ENCODE data around the gene TSPAN4.

The TSPAN4 gene

DNA sequence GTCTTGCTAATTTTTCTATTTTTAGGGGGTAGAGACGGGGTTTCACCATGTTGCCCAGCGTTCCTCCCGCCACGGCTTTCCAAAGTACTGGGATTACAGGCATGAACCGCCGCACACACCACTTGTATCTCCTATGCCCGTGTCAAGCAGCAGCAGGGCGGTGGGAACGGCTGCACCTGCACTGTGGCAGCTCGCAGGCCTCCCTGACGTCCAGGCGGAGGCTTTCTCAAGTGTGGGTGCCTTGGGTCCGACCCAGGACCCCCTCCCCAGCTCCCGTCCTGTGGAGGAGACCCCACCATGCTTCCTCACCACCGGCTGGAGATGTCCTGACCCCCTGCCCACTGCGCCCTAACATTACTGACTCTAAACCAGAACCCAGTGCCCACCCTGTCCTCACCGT, 25.7 kb downstream of the TSPAN4 start:
- DNase-seq: no peak

DNA sequence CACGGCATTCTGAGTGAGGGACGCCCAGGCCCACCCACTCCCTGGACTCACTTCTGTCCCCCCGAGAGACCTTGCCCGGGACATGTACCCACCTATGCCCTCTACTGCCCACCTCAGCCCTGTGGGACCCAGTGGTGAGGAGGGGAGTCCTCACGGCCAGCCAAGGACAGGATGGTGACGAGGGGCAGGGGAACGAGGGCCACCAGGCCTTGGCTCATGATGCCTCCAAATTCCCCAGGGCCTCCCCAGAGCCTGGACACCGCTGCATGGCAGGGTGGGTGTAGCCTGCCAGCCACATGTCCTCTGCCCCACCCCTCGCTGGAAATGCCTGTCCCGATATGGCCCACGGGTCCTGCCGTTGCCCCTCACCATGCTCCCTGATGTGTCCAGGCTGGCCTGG, 26.1 kb downstream of the TSPAN4 start:
- no peak for DNase-seq

DNA sequence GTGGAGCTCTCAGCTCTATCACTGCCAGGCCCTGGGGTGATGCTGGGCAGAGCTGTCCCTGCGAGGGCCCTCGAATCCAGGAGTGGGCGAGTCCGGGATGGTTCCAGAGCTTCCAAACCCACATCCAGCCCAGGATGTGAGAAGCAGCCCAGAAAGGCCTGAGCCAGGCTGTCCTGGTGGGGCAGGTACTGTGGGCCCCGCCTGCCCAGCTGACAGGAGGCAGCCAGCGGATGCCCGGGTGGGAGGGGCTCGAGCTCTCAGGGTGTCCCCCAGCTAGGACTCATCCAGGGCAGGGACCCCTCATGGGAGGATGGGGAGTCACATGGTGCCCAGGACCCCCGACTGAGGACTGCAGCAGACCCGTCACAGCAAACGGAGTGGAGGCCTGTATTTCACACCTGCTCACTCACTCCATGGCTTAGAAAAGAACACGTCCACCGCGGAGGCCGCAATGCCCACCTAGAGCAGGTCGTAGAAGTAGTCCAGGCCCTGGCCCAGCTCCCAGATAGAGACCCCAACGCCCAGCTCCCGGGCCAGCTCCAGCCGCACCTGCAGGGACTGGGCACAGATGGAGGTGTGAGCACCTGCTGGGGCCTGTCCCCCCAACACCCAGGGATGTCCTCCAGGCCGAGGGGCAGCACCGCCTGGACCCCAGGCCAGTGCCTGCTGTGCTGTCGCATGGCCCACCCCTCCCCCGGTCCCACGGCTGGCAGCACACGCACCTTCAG, 26.9 kb downstream of the TSPAN4 start:
- no peak for DNase-seq

DNA sequence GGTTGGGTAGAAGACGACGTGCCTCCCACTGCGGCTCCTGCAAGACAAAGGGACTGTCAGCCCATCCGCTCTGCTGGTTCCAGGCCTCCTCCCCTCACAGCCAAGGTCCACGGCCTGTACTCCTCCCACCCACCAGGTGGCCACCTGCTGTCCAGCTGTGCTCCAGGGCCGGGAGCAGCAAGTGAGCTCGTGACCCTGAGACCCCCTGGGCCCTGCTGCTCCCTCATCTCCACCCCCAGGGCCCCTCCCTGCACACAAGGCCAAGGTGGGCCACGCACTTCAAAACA, 27.4 kb downstream of the TSPAN4 start:
- no peak for DNase-seq

DNA sequence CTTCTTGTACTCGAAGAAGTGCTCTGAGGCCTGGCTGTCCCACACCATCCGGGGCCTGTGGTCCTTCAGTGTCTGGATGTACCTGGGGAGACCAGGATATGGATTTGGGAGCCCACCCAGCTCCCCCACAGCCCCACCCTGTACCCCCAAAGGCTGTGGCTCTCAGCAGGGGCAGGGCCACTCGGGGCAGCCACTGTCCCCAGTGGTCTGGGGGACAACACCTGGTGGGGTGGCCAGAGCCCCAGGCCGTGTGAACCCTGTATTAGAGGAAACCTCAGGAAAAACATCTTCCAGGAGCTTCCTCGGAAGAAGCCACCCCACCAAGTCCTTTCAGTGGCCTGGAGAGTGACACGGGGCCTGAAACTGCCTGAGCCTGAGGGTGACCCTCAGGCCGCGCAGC, 27.8 kb downstream of the TSPAN4 start:
- no peak for DNase-seq

DNA sequence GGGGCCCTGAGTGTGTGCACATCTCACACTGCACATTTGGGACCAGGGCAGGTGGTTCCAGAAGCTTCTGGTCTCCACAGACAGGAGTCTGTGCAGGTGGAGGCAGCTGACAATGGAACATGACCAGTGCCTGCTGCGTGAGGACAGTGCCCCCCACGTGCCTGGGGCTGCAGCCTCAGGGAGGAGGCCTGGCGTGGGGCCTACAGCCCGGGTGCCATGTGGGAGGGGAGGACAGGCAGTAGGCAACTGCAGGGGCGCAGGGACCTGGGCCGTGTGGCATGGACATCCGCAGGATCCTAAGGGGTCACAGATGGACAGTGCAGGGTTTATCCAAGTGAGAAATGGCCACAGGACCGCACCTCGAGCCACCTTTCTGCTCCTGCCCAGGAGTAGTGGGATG, 28.8 kb downstream of the TSPAN4 start:
- no peak for DNase-seq

DNA sequence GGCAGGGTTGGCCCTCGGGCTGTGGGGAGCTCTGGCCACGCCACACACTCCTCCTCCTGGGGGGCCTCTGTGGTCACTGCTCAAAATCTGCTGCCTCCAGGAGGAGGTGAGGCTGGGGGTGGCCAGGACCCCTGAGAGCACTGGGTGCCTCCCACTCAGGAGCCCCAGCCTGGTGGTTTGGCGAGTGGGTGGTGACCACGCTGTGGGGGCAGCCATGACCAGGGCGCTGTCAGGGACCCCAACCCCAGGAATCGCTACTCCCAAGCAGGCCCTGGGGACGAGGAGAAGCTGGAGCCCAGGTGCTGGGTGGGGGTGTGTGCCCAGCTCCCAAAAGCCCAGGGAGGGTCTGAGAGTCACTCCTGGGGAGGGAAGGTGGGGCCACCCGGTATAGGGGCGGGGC, 30.1 kb downstream of the TSPAN4 start:
- DNase-seq: no peak

DNA sequence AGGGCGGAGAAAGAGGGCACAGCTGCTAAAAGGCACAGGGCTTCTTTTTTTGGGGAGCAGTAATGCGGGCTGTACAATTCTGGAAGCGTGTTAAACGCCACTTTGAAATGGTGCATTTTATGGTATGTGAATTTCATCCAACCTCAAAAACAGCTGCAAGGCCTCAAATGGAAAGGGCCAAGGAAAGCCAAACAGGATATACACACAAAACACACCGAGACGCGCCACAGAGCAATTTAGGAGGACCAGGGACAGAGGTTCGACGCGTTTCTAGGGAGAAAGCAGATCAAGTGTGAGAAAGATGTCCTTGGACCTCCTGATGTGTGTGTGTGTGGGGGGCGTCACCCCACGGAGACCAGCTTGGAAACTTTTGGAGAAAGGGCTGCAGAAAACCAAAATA, 31.1 kb downstream of the TSPAN4 start:
- DNase-seq: no peak

DNA sequence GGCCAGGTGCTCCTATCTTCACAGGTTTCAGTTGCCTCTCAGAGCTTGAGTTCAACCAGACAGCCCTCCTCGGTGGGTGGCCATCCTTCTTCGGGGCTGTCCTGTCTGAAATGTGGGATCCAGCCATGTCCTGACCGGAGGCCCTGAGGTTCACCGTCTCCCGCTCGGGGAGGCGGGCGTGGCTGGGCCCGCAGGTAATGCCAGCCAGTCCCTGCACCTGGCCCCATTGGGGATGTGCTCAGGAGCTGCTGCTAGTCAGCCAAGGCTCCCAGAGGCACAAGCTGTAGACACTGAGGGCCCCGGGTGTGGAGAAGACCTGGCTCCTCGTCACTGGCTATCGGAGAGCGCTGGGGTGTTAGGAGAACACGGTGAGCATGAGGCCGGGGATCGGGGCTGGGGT, 32.6 kb downstream of the TSPAN4 start:
- no peak for DNase-seq

DNA sequence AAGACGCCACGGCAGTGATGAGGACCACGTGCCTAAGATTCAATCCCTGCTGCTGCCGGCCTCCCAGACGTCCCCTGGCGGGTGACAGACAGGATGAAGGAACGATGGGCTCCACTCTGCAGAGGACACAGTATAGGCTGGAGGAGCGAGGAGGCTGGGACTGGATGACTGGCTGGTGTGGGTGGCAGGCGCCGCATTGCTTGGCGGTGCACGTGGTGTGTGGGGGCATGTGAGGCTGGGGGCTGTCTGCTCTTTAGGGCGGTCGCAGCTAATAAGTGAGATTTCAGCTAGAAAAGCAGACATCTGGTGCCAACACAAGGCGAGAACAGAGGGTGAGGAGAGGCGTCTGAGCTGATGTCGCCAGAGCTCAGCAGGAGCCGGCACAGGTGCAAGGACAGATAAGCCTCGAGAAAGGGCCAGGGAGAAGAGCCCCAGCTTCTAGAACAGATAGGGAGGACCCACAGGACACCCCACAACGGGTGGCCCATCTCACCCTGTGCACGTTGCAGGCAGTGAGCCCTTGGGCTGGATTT, 33.2 kb downstream of the TSPAN4 start:
- no peak for DNase-seq

DNA sequence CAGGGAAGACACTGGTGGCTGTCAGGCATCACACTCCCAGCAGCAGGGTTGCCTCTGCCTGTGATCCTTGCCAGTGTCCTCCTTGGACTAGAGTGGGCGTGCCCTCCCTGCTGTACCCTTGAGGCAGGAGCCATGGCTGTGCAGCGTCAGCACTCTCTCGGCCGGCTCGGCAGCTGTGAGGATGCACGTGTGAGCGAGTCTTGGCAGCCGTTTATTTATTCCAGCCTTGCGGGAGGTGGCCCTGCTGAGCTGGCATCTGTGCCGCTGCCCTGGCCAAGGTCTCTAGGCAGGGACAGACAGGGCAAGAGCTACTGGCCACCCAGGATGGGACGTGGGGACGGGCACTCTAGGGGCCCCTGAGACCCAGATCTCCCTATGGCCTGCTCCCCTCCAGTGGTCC, 33.9 kb downstream of the TSPAN4 start:
- DNase-seq: no peak

DNA sequence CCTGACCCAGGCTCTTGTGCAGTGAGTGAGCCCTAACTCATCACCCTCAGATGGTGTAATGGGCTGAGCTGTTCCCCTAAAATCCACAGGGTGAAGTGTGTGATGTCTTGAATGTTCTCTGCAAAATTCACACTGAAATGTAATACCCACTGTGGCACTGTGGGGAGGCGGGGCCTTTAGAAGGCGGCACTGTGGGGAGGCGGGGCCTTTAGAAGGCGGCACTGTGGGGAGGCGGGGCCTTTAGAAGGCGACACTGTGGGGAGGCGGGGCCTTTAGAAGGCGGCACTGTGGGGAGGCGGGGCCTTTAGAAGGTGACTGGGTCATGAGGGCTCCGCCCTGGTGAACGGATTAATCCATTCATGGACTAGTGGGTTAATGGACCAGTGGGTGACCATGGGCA, 34.9 kb downstream of the TSPAN4 start:
- DNase-seq: no peak

DNA sequence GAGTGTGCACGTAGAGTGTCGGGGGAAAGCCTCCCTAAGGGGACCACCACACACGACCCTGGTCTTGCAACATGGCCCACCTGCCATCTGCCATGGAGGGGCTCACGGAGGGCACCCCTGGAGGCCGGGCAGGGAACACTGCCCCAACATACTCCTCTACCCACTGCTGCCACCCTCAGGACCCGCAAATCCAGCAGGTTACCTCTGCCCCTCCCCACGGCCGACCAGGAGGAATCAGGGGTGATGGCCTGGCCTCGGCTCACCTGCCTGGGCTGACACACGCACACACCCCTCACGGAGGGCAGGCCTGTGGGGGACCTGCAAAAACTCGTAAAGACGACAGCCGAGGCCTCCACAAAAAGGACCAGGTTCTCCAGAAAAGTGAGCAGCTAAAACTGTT, 37.8 kb downstream of the TSPAN4 start:
- no peak for DNase-seq

DNA sequence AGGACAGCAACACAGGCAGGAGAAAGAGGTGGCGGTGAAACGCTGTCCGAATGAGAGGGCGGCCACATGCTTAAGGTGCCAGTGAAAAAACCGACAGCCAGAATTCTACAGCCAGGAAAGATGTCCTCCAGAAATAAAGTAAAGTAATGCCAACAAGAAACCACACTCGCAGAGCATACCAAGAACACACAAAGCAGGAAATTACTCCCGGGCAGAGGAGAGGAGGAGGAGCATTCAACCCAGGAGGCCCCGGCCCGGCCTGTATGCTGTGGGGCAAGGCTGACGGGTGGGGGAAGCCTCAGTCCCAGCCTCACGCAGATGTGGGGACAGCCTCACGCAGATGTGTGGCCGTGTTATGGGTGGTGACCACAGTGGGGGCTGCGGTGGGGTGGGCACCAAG, 39.9 kb downstream of the TSPAN4 start:
- no peak for DNase-seq

DNA sequence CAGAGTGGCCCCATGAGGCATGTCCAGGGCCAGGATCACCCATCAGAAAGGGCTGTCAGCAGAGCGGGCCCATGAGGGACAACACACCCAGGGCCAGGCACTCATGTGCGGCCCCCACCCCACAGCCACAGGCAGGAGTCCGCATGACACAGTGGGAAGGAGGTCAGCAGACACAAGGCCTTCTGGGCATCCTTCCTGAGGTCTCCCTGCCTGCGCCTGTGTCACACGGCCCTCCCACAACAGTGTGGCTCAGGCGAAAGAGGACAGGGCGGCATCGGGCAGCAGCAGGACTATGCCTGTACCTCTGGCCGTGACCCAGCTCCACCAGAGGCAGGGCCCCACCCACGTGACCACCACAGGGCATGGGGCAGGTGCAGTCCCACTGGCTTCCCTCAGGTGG, 40.9 kb downstream of the TSPAN4 start:
- no peak for DNase-seq

DNA sequence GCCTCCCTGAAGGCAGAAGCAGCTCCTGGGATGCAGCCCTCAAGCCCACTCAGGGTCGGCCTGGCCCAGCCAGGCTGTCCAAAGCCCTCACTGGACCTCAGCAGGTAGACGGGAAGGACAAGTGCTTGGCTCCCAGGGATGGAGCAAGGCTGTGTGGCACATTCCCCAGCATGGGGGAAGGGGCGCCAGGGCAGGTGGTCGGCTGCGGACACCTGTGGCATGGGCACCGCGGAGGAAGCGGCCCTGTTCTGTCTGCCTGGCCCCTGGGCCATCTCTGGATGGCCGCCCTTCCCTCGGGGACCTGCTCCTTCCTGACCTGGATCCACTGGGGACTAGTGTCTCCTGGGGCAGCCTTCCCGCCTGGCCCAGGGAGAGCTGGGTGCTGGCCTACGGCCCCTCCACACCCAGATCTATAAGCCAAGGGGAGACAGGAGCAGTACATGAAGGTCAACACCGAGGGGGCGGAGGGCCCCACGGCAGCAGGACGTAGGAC, 42.0 kb downstream of the TSPAN4 start:
- DNase-seq: no peak

DNA sequence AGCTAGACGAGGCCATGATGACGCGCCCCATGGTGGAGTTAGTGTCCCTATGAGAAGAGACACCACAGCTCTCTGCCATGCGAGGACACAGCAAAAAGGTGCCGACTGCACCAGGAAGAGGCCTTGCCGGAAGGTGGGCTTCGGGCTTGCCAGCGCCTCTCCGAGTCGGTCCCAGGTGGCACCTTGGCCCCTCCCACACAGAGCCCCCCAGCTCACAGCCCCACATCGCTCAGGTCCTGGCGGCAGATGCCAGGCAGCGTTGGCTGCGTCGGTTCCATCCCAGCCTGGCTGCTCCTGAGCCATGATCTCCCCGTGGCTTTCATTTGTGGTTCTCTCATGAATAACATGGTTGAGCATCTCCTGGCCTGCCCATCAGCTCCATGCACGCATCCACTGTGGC, 43.9 kb downstream of the TSPAN4 start:
- DNase-seq: no peak

DNA sequence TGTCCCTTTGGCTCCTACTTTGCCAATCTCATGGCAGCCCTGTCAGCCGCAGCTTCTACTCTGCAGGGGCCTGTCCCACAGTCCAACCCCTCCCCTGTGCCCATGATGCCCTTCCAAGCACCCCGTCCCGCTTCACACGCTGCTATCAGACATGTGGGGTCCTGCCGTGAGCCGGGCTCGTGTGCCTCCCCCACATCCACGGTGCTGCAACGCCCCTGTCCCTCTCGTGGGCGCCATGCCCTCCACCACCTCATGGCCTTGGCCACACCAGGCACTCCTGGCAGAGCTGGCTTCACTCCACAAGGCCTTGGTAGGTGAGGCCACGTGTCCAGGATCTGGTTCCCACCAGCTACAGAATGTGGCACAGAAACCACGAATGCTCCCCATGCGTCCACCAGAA, 44.9 kb downstream of the TSPAN4 start:
- no peak for DNase-seq

DNA sequence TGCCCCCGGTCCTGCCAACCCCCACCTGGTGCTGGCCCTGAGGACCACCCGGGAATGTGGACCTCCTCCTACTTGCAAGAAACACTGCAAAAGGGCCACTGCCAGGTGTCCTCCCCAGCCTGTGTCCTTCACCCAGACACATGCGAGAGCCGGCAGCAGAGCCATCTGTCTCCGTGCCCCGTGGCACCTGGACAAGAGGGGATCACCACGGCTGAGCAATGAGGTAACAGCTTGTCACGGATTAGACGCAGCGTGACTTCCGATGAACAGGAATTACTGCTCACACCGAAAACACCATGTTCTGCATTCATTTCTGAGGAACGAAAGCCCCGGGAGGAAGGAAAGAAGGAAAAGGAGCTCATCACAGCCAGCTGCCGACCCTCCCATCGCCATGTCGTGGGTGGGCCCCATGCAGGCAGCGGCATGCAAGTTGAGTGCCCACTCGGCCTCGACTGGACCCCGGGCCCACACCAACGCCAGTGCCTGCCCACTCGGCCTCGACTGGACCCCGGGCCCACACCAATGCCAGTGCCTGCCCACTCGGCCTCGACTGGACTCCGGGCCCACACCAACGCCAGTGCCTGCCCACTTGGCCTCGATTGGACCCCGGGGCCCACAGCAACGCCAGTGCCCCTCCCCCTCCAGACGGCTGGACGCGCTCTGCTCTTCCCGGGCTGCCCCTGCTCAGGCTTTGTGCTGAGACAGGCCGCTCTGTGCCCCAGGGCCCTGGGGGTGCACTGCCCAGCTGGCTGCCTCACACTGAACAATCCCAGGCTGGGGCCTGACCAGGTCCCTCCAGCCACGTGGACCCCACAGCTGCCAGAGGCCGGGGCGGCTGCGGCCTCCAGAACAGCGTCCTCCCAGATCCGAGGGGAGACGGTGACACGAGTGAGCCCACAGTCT, 45.9 kb downstream of the TSPAN4 start:
- DNase-seq: no peak

DNA sequence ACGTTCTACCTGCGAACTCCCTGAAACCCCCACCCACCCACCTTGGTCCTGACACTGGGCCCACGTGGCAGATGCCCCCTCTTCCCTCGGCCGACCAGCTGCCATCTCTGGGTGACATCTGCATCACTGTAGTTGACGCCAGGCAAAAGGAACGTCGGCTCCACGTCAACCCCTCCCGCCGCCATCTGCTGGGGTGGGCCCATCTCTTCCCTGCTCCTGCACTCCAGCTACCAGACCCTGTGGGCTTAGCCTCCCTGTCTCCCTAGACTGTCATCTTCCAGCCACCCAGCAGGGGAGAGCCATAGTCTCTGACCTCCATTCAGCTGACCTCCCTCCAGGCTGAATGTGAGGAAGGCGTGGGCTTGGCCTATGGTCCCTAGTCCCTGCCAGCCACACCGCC, 46.6 kb downstream of the TSPAN4 start:
- no peak for DNase-seq

DNA sequence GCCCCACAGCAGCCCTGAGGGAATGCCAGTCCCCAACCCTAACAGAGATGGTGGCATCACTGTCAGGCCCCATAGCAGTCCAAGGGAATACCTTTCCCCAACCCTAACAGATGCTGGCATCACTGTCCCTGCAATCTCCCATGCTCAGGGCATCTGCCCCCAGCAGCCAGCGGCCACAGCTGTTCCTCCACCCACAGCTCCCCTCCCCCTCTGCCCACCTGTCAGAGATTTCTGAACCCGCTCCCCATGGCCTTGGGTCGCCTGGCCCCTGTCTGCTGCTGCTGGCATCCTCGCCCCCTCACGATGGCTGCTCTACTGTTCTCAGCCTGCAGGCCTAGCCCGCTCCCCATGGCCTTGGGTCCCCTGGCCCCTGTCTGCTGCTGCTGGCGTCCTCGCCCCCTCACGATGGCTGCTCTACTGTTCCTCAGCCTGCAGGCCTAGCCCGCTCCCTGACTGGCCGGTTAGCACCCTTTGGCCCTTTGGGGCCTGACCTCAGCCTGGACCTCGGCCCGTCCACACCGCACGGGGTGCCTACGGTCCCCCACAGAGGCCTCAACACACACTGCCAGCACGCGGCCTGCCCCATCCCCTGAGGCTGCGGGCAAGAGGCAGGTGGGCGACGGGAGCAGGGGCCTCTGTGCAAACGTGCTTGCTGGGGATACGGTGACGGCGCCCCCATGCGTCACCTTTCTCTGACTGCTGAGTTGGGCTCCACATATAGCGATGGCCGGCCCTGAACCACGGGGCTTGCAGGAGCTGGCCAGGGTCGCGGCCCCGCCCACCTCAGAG, 47.2 kb downstream of the TSPAN4 start:
- no peak for DNase-seq

DNA sequence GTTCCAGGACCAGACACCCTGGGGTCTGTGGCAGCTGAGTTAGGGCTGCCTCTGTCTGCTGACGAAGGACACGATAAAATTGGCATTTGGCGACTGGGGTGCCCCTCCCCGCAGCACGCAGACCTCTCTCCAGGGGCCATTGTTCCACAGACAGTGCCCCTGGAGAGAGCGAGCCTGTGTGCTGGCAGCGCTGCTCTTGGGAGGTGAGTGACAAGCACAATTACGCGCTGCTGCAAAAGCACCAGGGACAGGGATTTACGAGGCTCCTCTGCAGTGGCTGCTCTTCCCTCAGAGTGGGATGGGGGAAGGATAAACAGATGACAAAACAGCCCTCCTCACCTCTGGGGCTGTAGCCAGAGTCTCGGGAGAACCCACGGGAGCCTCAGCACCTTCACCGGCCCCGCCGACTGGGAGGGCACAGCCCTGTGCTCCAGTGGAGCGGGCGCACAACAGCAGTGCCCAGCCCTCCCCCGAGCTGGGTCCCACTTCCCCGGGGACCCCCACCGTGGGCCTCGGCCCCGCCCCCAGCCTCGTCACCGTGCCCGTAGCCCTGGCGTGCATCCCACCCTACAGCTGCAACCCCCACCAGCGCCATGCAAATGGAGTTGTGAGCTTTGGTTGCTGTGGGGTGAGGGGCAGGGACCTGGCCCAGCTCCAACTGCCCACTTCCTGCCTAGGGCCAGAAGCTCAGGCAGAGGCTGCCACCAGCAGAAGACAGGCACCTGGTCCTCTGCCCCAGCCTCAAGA, 48.3 kb downstream of the TSPAN4 start:
- no peak for DNase-seq

Measured in NCI-H146 (cell line).